OCI-LY3 (cell line): Measurements from ENCODE around the gene CHI3L2.

Source experiments
- H2AFZ ChIP-seq: fragments of 200-600, 300-600 bp; shearing (Covaris generic); 2 replicates; pipeline ENCODE4 v1.6.0; 2014; ENCODE audit warnings: antibody characterized with exemption, low read depth, low read length
- H3K27ac ChIP-seq: fragments of 200-600, 300-600 bp; sonication (generic); 2 replicates; pipeline ENCODE4 v1.5.1; 2014; ENCODE audit warnings: mild to moderate bottlenecking, low read length, moderate library complexity, mixed read lengths
- H3K27me3 ChIP-seq: fragments of 200-600, 300-600 bp; sonication (generic); 2 replicates; pipeline ENCODE4 v1.6.1; 2014; ENCODE audit warnings: low read depth, low read length, mixed read lengths
- H3K36me3 ChIP-seq: fragments of 200-600, 300-600 bp; sonication (generic); replicated peaks from 2 replicates; pipeline ENCODE3; 2014; ENCODE audit warnings: low read depth, low read length, mixed read lengths
- H3K4me1 ChIP-seq: fragments of 300-600, 200-600 bp; sonication (generic); 2 replicates; pipeline ENCODE4 v1.6.1; 2014; ENCODE audit warnings: low read length, mixed read lengths
- H3K4me2 ChIP-seq: fragments of 200-600, 300-600 bp; sonication (generic); 2 replicates; pipeline ENCODE4 v1.6.1; 2014; ENCODE audit warnings: low read length, mixed read lengths
- H3K4me3 ChIP-seq: fragments of 300-600, 200-600 bp; sonication (generic); 2 replicates; pipeline ENCODE4 v1.5.1; 2014; ENCODE audit warnings: antibody characterized with exemption, mild to moderate bottlenecking, low read length, moderate library complexity
- H3K79me2 ChIP-seq: fragments of 300-600, 200-600 bp; shearing (Covaris generic); 2 replicates; pipeline ENCODE4 v1.6.1; 2014; ENCODE audit warnings: mild to moderate bottlenecking, low read length, mixed read lengths
- H3K9ac ChIP-seq: fragments of 300-600, 200-600 bp; shearing (Covaris generic); 2 replicates; pipeline ENCODE4 v1.6.0; 2014; ENCODE audit warnings: mild to moderate bottlenecking, low read length, moderate library complexity
- H3K9me3 ChIP-seq: fragments of 200-600, 300-600 bp; shearing (Covaris generic); 2 replicates; pipeline ENCODE4 v1.6.1; 2014; ENCODE audit warnings: low read length, mixed read lengths; ENCODE audit not compliant: insufficient read depth
- H4K20me1 ChIP-seq: fragments of 200-600, 300-600 bp; sonication (generic); 2 replicates; pipeline ENCODE4 v1.6.1; 2016; ENCODE audit warnings: low read length, mixed read lengths; ENCODE audit not compliant: insufficient read depth
- EZH2phosphoT487 ChIP-seq: fragments of 200-600 bp; shearing (Covaris generic); IDR thresholded peaks from 2 replicates; pipeline ENCODE4 v1.6.1; 2018; ENCODE audit warnings: antibody characterized with exemption, mixed run types, low read depth
- TF ChIP-seq, protein P1 (sequence below): fragments of 200-600, 300-600 bp; sonication (generic); IDR thresholded peaks from 2 replicates; pipeline ENCODE4 v1.5.1; 2014; ENCODE audit warnings: antibody characterized with exemption, low read length, low read depth

Gene CHI3L2

GRCh38 chr1:111225717-111226400 is 1.7 kb upstream of the CHI3L2 start:
- no peak for TF ChIP-seq EZH2phosphoT487
- TF ChIP-seq, protein P1, sequence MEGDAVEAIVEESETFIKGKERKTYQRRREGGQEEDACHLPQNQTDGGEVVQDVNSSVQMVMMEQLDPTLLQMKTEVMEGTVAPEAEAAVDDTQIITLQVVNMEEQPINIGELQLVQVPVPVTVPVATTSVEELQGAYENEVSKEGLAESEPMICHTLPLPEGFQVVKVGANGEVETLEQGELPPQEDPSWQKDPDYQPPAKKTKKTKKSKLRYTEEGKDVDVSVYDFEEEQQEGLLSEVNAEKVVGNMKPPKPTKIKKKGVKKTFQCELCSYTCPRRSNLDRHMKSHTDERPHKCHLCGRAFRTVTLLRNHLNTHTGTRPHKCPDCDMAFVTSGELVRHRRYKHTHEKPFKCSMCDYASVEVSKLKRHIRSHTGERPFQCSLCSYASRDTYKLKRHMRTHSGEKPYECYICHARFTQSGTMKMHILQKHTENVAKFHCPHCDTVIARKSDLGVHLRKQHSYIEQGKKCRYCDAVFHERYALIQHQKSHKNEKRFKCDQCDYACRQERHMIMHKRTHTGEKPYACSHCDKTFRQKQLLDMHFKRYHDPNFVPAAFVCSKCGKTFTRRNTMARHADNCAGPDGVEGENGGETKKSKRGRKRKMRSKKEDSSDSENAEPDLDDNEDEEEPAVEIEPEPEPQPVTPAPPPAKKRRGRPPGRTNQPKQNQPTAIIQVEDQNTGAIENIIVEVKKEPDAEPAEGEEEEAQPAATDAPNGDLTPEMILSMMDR: no peak
- no peak overlapping the region for H3K4me3 ChIP-seq
- no peaks in the 10 kb centered on the region for H4K20me1 ChIP-seq
- no peak overlapping the region for H2AFZ ChIP-seq
- H3K4me1 ChIP-seq: peaks cover 28% of the 10 kb centered on the region
- H3K9me3 ChIP-seq: no peaks in the 10 kb centered on the region; the same call in 1 of the 2 replicates
- H3K36me3 ChIP-seq: no peaks in the 10 kb centered on the region
- H3K4me2 ChIP-seq: no peak overlapping the region
- no peak overlapping the region for H3K27ac ChIP-seq
- H3K27me3 ChIP-seq: no peaks in the 10 kb centered on the region; the same call in 1 of the 2 replicates
- no peaks in the 10 kb centered on the region for H3K79me2 ChIP-seq
- H3K9ac ChIP-seq: no peak overlapping the region

- no peaks in the 10 kb centered on the region; the same call in 1 of the 2 replicates for H3K27me3 ChIP-seq
- no peaks in the 10 kb centered on the region for H4K20me1 ChIP-seq
- no peak overlapping the region for H3K9ac ChIP-seq
- H2AFZ ChIP-seq: no peak overlapping the region
- TF ChIP-seq EZH2phosphoT487: no peak
- TF ChIP-seq, protein P1: no peak
- H3K4me1 ChIP-seq: peaks cover 8% of the 10 kb centered on the region; the same call in 1 of the 2 replicates
- H3K4me2 ChIP-seq: no peak overlapping the region
- no peak overlapping the region for H3K4me3 ChIP-seq
- no peaks in the 10 kb centered on the region for H3K79me2 ChIP-seq
- H3K36me3 ChIP-seq: no peaks in the 10 kb centered on the region
- no peaks in the 10 kb centered on the region for H3K9me3 ChIP-seq
- no peak overlapping the region for H3K27ac ChIP-seq
Observed at GRCh38 chr1:111227851-111228747, 586 bp downstream of the CHI3L2 start.

DNA sequence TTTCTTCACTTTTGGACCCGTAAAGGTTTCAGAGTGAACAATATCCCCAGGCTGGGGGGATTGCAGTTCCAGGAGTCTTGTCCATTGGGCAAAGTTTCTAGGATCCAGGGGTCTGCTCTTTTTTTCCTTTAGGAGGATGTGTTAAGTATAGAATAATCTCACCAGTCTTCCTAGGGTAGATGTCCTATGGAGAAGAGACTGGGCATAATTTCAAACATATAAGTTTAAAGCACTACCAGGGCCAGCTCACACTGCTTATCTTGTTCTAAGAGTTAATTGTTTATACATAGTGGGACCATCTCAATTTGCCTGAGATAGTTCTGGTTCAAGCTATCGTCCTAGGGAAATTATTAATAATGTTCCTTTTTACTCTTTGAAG is 1.2 kb downstream of the CHI3L2 start:
- TF ChIP-seq EZH2phosphoT487: no peak
- TF ChIP-seq, protein P1: no peak
- H3K9ac ChIP-seq: no peak overlapping the region
- H3K4me3 ChIP-seq: no peak overlapping the region
- no peaks in the 10 kb centered on the region for H3K36me3 ChIP-seq
- H3K79me2 ChIP-seq: no peaks in the 10 kb centered on the region
- no peak overlapping the region for H2AFZ ChIP-seq
- no peak overlapping the region for H3K4me2 ChIP-seq
- H3K27ac ChIP-seq: no peak overlapping the region
- H3K27me3 ChIP-seq: no peaks in the 10 kb centered on the region; the same call in 1 of the 2 replicates
- H4K20me1 ChIP-seq: no peaks in the 10 kb centered on the region
- H3K4me1 ChIP-seq: peaks cover 5% of the 10 kb centered on the region; the same call in 1 of the 2 replicates
- no peaks in the 10 kb centered on the region for H3K9me3 ChIP-seq

GRCh38 chr1:111232134-111232533 is 4.6 kb downstream of the CHI3L2 start:
- Histone ChIP-seq H3K36me3 (no peaks in the 10 kb centered on the region), H3K4me1 (peaks cover 5% of the 10 kb centered on the region; the same call in 1 of the 2 replicates), H3K27me3 (no peaks in the 10 kb centered on the region), H2AFZ (no peak overlapping the region), H3K27ac (no peak overlapping the region), H3K4me3 (no peak overlapping the region), H3K79me2 (no peaks in the 10 kb centered on the region), H3K9me3 (no peaks in the 10 kb centered on the region), H4K20me1 (no peaks in the 10 kb centered on the region), H3K4me2 (no peak overlapping the region), H3K9ac (no peak overlapping the region)
- TF ChIP-seq, protein P1: no peak
- no peak for TF ChIP-seq EZH2phosphoT487
